HG03342 (cell line): ENCODE data around the gene CA12.

Experiments used
- ATAC-seq: cut with Tn5 transposase; IDR thresholded peaks from one replicate; pipeline ENCODE4 v1.9.1; 2021; ENCODE audit warnings: mild to moderate bottlenecking, moderate library complexity; ENCODE audit not compliant: unreplicated experiment

CA12 gene

DNA sequence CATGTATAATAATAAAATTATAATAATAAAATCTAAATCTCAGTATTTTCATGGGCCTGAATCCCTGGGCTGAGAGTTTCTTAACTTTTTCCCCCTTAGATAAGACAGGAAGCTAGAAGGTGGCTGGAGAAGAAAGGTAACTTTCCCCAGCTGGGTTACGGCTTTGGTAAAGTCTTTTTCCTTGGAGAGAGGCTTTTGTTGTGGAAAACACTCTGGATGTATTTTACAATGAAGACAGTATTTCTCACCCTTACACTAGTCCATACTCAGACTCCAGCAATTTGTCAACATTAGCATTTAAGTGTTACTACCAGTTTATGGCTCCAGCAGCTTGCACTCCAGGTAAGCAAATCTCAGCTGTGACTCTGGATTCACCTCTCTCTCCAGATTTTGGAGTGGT, 69.4 kb downstream of the CA12 start:
- ATAC-seq: no peak

DNA sequence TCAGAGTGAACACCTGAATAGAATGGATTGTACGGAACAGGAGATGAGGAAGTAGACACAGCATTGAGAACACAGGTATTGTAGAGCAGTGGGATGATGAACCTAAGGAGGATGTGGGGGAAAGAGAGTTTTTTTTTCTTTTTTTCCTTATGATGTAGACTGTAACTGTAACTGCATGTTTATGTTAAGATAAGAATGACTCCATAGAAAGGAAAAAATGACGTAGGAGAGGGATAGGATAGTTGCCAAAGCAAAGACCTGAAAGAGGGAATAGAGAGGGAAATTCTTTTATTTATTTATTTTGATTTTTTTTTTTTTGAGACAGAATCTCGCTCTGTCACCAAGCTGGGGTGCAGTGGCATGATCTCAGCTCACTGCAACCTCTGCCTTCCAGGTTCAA, 71.0 kb downstream of the CA12 start:
- no peak for ATAC-seq

- no peak for ATAC-seq
These were observed 72.7 kb downstream of the CA12 start for GRCh38 chr15:63308947-63309346.

GRCh38 chr15:63308491-63308890, 73.2 kb downstream of the CA12 start:
- ATAC-seq: no peak

- no peak for ATAC-seq
These were observed 75.1 kb downstream of the CA12 start for GRCh38 chr15:63306492-63307073.

GRCh38 chr15:63305260-63305659, 76.4 kb downstream of the CA12 start:
- ATAC-seq: no peak

GRCh38 chr15:63301088-63301487, 80.6 kb downstream of the CA12 start:
- no peak for ATAC-seq

DNA sequence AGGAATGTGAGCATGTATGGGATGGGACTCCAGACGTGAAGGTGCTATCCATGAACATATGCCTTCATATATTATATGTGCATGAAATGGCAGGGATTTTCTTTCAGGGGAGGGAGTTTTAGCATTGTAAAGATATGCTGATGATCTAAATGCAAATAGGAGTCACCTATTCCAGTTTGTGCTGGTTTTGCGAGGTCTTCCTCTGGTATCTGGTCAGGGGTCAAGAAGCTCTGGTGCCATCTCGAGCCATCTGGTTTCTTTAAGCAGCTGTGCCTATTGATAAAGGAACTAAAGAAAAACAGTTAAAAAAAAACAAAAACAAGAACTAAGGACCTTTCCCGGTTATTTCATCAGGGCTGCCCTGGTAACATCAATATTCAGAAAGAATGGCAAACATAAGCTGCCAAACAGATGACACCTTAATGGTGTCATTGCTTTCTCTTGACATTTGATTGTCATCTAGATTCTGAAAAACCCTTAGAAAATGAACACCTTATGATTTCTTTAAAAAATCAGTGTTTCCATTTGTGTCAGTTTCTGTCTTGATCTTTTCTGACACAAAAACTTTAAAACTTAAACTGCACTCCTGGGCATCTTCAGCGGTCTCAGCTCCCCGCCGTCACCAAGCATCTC, 81.6 kb downstream of the CA12 start:
- no peak for ATAC-seq

- no peak for ATAC-seq
These were observed 85.5 kb downstream of the CA12 start for GRCh38 chr15:63296195-63296594.

DNA sequence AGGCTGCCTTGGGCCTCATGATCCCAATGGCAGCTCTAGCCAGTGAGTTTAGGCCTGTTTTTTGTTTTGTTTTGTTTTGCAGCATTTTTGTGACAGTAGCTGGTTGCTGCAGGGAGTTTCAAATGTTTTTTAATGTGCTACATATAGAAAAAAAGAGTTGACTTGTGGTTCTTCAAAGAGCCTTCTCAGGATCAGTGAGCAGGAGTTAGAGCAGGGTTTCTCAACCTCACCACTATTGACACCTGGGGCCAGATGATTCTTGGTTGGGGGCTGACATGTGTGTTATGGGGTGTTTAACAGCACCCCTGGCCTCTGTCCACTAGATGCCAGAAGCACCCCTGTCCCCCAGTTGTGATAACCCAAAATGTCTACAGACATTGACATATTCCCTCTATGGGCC, 86.3 kb downstream of the CA12 start:
- ATAC-seq: no peak

- ATAC-seq: no peak
These were observed 87.3 kb downstream of the CA12 start for GRCh38 chr15:63294359-63294758.

DNA sequence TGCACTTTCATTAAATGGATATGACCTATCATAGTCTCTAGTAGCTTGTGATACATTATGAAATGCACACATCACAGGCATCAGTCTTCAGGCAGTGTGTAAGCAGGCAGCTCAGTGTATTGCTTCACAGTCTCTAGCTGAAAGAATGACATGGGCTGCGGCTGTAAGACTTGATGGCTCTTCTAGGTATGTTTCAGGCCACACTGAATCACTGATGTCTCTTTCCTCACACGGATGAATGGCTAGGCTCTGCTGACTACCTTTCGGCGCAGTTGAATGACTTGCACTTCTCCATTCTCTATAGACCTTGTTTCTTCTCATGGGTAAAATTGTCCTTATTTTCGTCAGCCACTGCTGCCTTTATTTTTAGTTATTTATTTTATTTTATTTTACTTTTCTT, 88.9 kb downstream of the CA12 start:
- ATAC-seq: no peak

- no peak for ATAC-seq
These were observed 89.4 kb downstream of the CA12 start for GRCh38 chr15:63292241-63292640.

- no peak for ATAC-seq
These were observed 90.1 kb downstream of the CA12 start for GRCh38 chr15:63291507-63291906.

DNA sequence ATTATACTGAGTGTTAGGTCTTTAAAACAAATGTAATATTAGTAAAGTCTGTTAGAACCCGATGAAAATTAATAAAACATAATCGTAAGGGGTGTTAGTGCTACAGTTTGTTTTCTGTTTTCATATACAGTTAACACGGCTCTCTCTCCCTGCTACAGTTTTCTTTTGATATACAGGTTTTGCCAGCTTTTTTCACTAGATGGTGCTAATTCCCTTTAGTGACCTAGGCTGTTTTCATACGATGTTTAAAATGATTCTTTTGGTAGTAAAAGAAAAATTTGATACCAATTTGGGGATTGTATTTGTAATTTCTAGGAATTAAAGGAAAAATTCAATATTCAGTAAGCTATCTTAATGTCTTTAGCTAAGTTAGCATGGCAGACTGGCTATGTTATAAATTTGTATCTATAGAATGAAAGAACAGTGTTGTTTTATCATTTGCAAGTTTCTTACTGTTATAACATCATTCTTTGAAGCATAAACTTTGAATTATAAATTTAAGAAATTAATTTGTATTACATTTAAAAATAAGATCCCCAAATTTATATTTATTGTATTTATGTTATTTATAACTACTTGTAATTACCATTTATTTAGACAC, 92.8 kb downstream of the CA12 start:
- no peak for ATAC-seq

DNA sequence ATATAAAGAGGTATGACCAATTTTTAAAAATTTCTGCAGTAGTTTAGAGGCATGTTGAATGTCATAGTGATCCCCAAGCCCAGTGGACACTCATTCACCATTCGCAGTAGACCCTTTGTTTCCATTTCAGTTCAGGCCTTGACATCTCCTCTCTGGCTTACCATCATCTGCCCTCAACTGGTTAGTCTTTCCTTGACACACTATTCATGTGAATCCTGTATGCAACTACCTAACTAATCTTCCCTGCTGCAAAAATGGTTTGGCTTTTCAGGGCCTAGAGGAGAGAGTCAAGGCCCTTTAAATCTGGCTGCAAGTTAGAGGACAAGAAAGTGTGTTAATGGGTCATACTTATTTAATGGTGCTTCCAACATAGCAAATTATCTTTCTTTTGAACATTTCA, 93.3 kb downstream of the CA12 start:
- no peak for ATAC-seq

- no peak for ATAC-seq
These were observed 94.5 kb downstream of the CA12 start for GRCh38 chr15:63287109-63287508.

- ATAC-seq: no peak
These were observed 97.3 kb downstream of the CA12 start for GRCh38 chr15:63284335-63284734.

GRCh38 chr15:63283126-63283525, 98.5 kb downstream of the CA12 start:
- ATAC-seq: no peak

GRCh38 chr15:63277893-63278456, 103.7 kb downstream of the CA12 start:
- no peak for ATAC-seq

- peak; percentile 74 for ATAC-seq
These were observed 104.4 kb downstream of the CA12 start, which contains the start of gene APH1B for GRCh38 chr15:63277038-63277892. TSS of gene APH1B (plus strand) at chr15:63277605. CDS start at chr15:63277624, 19 bp downstream.
